GM21576 (cell line): ENCODE measurements around the gene GRID1.
"Not testable (repeated sequence)": the region's sequence is repeated elsewhere in the genome, so short reads cannot be mapped to it uniquely, and the experiment has no call there.

Experiments used
- ATAC-seq: cut with Tn5 transposase; IDR thresholded peaks from one replicate; pipeline ENCODE4 v1.9.1; 2021; ENCODE audit warnings: mild to moderate bottlenecking, moderate library complexity; ENCODE audit not compliant: unreplicated experiment

The GRID1 gene

GRCh38 chr10:85863301-85864172 lies 503.1 kb downstream of the GRID1 start:
- no peak for ATAC-seq

- ATAC-seq: no peak
Observed at GRCh38 chr10:85862771-85863170, 503.8 kb downstream of the GRID1 start.

GRCh38 chr10:85861513-85862197 lies 504.9 kb downstream of the GRID1 start:
- ATAC-seq: no peak

GRCh38 chr10:85859859-85860258 lies 506.7 kb downstream of the GRID1 start:
- ATAC-seq: no peak

GRCh38 chr10:85858776-85859515 lies 507.6 kb downstream of the GRID1 start:
- no peak for ATAC-seq

- no peak for ATAC-seq
Observed at GRCh38 chr10:85857791-85858190, 508.8 kb downstream of the GRID1 start.

GRCh38 chr10:85857305-85857704 lies 509.3 kb downstream of the GRID1 start:
- no peak for ATAC-seq

GRCh38 chr10:85851934-85852333 lies 514.7 kb downstream of the GRID1 start:
- ATAC-seq: no peak

- ATAC-seq: no peak
Observed at GRCh38 chr10:85851325-85851724, 515.3 kb downstream of the GRID1 start.

GRCh38 chr10:85850736-85851135 lies 515.9 kb downstream of the GRID1 start:
- no peak for ATAC-seq

GRCh38 chr10:85849315-85849714 lies 517.3 kb downstream of the GRID1 start:
- ATAC-seq: no peak

- ATAC-seq: no peak
Observed at GRCh38 chr10:85848756-85849155, 517.8 kb downstream of the GRID1 start.

GRCh38 chr10:85847085-85847484 lies 519.5 kb downstream of the GRID1 start:
- ATAC-seq: no peak

- not testable (repeated sequence) for ATAC-seq
Observed at GRCh38 chr10:85838660-85839059, 527.9 kb downstream of the GRID1 start.

GRCh38 chr10:85832988-85833387 lies 533.6 kb downstream of the GRID1 start:
- no peak for ATAC-seq

- ATAC-seq: no peak
Observed at GRCh38 chr10:85831422-85831821, 535.2 kb downstream of the GRID1 start.

GRCh38 chr10:85826377-85826776 lies 540.2 kb downstream of the GRID1 start:
- no peak for ATAC-seq

GRCh38 chr10:85811405-85811804 lies 555.2 kb downstream of the GRID1 start:
- no peak for ATAC-seq

- ATAC-seq: no peak
Observed at GRCh38 chr10:85810674-85811073, 555.9 kb downstream of the GRID1 start.

- ATAC-seq: no peak
Observed at GRCh38 chr10:85795460-85795859, 571.1 kb downstream of the GRID1 start.

GRCh38 chr10:85794553-85794952 lies 572.0 kb downstream of the GRID1 start:
- ATAC-seq: no peak

GRCh38 chr10:85792533-85792858 lies 574.1 kb downstream of the GRID1 start:
- ATAC-seq: no peak
